Measurements from ENCODE around the gene RTP5. TPM values are rescaled to one million over a fixed set of nuclear protein-coding genes. Genes with fewer than 3 reads are reported as not detected.
"Not testable (repeated sequence)": the region's sequence is repeated elsewhere in the genome, so short reads cannot be mapped to it uniquely, and the experiment has no call there.

Gene RTP5
- total RNA-seq, 1 experiment from 2014 or later = not detected

- no peaks in the 10 kb centered on the region; a peak in 1 of 7 replicates for H3K36me3 Mint-ChIP-seq (ENCODE audit: insufficient read depth in 1 of 3, low read depth in 3 of 3)
- peaks cover 14 to 16% of the 10 kb centered on the region in 2 experiments for H3K4me1 Mint-ChIP-seq
- no peak overlapping the region for H3K18ac ChIP-seq (ENCODE audit: insufficient read length, low read depth, low read length)
- no peak overlapping the region for H2BK20ac ChIP-seq (ENCODE audit: low read depth, low read length, poor library complexity, severe bottlenecking)
- H3K79me2 ChIP-seq (ENCODE audit: insufficient read depth, low read length) = no peaks in the 10 kb centered on the region
- H3K27me3 Mint-ChIP-seq (ENCODE audit: low read depth) = peaks cover 9% of the 10 kb centered on the region
- no peak overlapping the region for H4K8ac ChIP-seq (replicated peaks; ENCODE audit: insufficient read length, low read depth, low read length)
- H3K4me2 ChIP-seq (ENCODE audit: insufficient read depth, insufficient read length, low read length) = no peak overlapping the region
- no peak overlapping the region for H3T11ph ChIP-seq (ENCODE audit: low read length)
- H3K9ac ChIP-seq (ENCODE audit: extremely low read depth, insufficient read length, low read length) = no peak overlapping the region
- no peak overlapping the region for H2BK12ac ChIP-seq (ENCODE audit: insufficient read length, low read depth, low read length)
- H3K27ac ChIP-seq (ENCODE audit: insufficient read length, low read depth, low read length) = no peak overlapping the region
- H2BK15ac ChIP-seq (ENCODE audit: low read depth, low read length) = no peak overlapping the region
- H4K5ac ChIP-seq (ENCODE audit: insufficient read length, low read depth, low read length) = no peak overlapping the region
- H3K23me2 ChIP-seq (ENCODE audit: insufficient read length, low read depth, low read length, poor library complexity, severe bottlenecking) = no peaks in the 10 kb centered on the region
- H2AK5ac ChIP-seq (ENCODE audit: insufficient read length, low read length) = no peak overlapping the region
- no peak for TF ChIP-seq CTCF (conservative IDR thresholded peaks at IDR 0.05)
- no peak overlapping the region for H2AFZ ChIP-seq (ENCODE audit: low read length)
- H3K27me3 ChIP-seq (ENCODE audit: insufficient read depth, low read length) = no peaks in the 10 kb centered on the region
- H4K91ac ChIP-seq (ENCODE audit: insufficient read length, low read depth, low read length) = no peak overlapping the region
- H3K9me3 Mint-ChIP-seq = peaks cover 2 to 10% of the 10 kb centered on the region in 2 experiments; a peak in 4 of 5 replicates
- H2BK5ac ChIP-seq (ENCODE audit: insufficient read length, low read length) = no peak overlapping the region
- no peak for DNase-seq
- no peaks in the 10 kb centered on the region for H3K9me3 ChIP-seq (ENCODE audit: control insufficient read depth, low read depth, low read length)
- WGBS (ENCODE audit: extremely low coverage, insufficient read length, low lambda C conversion rate) = no CpG with 5 or more reads among the region's 13 CpGs
- H3K56ac ChIP-seq (ENCODE audit: insufficient read length, low read depth, low read length) = no peak overlapping the region
- no peak overlapping the region for H3K4ac ChIP-seq (ENCODE audit: low read depth, low read length)
- no peaks in the 10 kb centered on the region for H3K79me1 ChIP-seq (ENCODE audit: insufficient read depth, low read depth, low read length, poor library complexity, severe bottlenecking)
- H4K20me1 ChIP-seq (ENCODE audit: control insufficient read depth, insufficient read depth, insufficient read length) = no peaks in the 10 kb centered on the region
- H3K23ac ChIP-seq (ENCODE audit: insufficient read length, low read depth, low read length) = no peak overlapping the region
- no peak overlapping the region for H3K14ac ChIP-seq (ENCODE audit: insufficient read depth, low read length)
- H3K4me1 ChIP-seq (ENCODE audit: insufficient read depth, low read length) = no peaks in the 10 kb centered on the region
- no peak overlapping the region for H3K27ac Mint-ChIP-seq
- H3K4me3 Mint-ChIP-seq = no peak overlapping the region
- no peak overlapping the region for H2BK120ac ChIP-seq (ENCODE audit: low read depth, low read length, poor library complexity, severe bottlenecking)
Measured at GRCh38 chr2:241833101-241833663, 36.3 kb upstream of the RTP5 start.

GRCh38 chr2:241833756-241834526, 35.6 kb upstream of the RTP5 start:
- H3K36me3 Mint-ChIP-seq (ENCODE audit: insufficient read depth in 1 of 3, low read depth in 3 of 3); H3K9me3 Mint-ChIP-seq; H3K27me3 ChIP-seq (ENCODE audit: insufficient read depth, low read length); H4K20me1 ChIP-seq (ENCODE audit: control insufficient read depth, insufficient read depth, insufficient read length); H3K27me3 Mint-ChIP-seq (ENCODE audit: low read depth); H2BK12ac ChIP-seq (ENCODE audit: insufficient read length, low read depth, low read length); H3K23ac ChIP-seq (ENCODE audit: insufficient read length, low read depth, low read length); H3K18ac ChIP-seq (ENCODE audit: insufficient read length, low read depth, low read length); H3K27ac ChIP-seq (ENCODE audit: insufficient read length, low read depth, low read length); H2BK15ac ChIP-seq (ENCODE audit: low read depth, low read length); H2BK20ac ChIP-seq (ENCODE audit: low read depth, low read length, poor library complexity, severe bottlenecking); H3K4me3 Mint-ChIP-seq; H3K79me2 ChIP-seq (ENCODE audit: insufficient read depth, low read length); H3K27ac Mint-ChIP-seq; H3K4me1 ChIP-seq (ENCODE audit: insufficient read depth, low read length); DNase-seq; H2AFZ ChIP-seq (ENCODE audit: low read length); H3K4me2 ChIP-seq (ENCODE audit: insufficient read depth, insufficient read length, low read length); H3K79me1 ChIP-seq (ENCODE audit: insufficient read depth, low read depth, low read length, poor library complexity, severe bottlenecking); H2AK5ac ChIP-seq (ENCODE audit: insufficient read length, low read length); H3T11ph ChIP-seq (ENCODE audit: low read length); H2BK120ac ChIP-seq (ENCODE audit: low read depth, low read length, poor library complexity, severe bottlenecking); H2BK5ac ChIP-seq (ENCODE audit: insufficient read length, low read length); H4K8ac ChIP-seq (replicated peaks; ENCODE audit: insufficient read length, low read depth, low read length); H3K23me2 ChIP-seq (ENCODE audit: insufficient read length, low read depth, low read length, poor library complexity, severe bottlenecking); H4K91ac ChIP-seq (ENCODE audit: insufficient read length, low read depth, low read length); H3K56ac ChIP-seq (ENCODE audit: insufficient read length, low read depth, low read length); H4K5ac ChIP-seq (ENCODE audit: insufficient read length, low read depth, low read length); H3K9ac ChIP-seq (ENCODE audit: extremely low read depth, insufficient read length, low read length); H3K4ac ChIP-seq (ENCODE audit: low read depth, low read length); H3K9me3 ChIP-seq (ENCODE audit: control insufficient read depth, low read depth, low read length); H3K14ac ChIP-seq (ENCODE audit: insufficient read depth, low read length): not testable (repeated sequence)
- WGBS (ENCODE audit: extremely low coverage, insufficient read length, low lambda C conversion rate) = no CpG with 5 or more reads among the region's 28 CpGs
- peaks cover 14 to 16% of the 10 kb centered on the region in 2 experiments for H3K4me1 Mint-ChIP-seq

Measured in H9 (cell line).